GM12872 (cell line): ENCODE measurements around the gene DNAJC24.

Source experiments
- TF ChIP-seq, protein P1 (sequence below): IDR thresholded peaks from 3 replicates; pipeline ENCODE4 v1.5.1; 2011; ENCODE audit warnings: low read depth, mild to moderate bottlenecking, low read length, moderate library complexity; ENCODE audit not compliant: insufficient read depth

Gene DNAJC24

DNA sequence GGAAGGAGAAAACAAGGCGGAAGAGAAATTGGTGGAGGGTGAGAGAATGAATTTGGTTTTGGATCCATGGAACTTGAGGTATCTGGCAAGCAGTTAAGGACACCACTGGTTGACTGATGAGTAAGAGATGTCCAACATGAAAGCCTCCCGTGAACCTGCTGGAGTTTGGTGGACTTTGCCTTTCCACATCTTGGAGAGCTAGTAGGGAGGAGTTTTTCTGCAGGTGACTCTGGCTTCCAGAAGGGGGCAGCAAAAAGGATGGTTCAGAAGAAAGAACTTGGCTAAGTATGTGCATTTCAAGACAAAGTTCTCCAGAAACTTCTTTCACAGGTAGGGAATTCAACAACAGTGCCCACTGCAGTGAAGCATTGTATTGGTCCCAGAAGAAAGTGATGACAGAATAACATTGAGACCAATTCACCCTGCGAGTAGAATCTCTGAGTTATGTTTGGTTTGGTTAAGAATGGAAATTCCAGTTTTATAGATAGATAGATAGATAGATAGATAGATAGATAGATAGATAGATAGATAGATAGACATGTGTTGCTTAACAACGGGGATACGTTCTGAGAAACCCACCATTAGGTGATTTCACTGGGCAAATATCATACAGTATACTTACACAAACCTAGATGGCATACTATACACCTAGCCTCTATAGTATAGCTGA lies 28.6 kb upstream of the DNAJC24 start:
- TF ChIP-seq, protein P1, sequence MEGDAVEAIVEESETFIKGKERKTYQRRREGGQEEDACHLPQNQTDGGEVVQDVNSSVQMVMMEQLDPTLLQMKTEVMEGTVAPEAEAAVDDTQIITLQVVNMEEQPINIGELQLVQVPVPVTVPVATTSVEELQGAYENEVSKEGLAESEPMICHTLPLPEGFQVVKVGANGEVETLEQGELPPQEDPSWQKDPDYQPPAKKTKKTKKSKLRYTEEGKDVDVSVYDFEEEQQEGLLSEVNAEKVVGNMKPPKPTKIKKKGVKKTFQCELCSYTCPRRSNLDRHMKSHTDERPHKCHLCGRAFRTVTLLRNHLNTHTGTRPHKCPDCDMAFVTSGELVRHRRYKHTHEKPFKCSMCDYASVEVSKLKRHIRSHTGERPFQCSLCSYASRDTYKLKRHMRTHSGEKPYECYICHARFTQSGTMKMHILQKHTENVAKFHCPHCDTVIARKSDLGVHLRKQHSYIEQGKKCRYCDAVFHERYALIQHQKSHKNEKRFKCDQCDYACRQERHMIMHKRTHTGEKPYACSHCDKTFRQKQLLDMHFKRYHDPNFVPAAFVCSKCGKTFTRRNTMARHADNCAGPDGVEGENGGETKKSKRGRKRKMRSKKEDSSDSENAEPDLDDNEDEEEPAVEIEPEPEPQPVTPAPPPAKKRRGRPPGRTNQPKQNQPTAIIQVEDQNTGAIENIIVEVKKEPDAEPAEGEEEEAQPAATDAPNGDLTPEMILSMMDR = peak; percentile 75

DNA sequence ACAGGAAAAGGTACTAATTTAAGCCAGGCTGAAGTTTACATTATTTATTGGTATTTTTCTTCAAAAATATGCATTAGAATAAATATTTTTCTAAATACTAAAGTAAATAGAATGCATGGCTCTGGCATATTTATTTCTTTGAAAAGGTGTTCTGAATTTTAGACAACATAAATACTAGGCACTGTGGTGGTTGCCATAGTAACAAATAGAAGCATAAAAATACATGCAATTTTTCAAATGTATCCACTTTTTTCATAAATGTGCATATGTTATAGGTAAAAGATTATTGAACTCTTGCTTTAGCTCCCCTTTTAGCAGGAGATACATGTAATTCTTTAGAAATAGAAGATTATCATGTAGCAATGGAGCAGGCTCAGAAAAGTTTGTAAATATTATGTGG lies 18.5 kb upstream of the DNAJC24 start:
- TF ChIP-seq, protein P1 = no peak

DNA sequence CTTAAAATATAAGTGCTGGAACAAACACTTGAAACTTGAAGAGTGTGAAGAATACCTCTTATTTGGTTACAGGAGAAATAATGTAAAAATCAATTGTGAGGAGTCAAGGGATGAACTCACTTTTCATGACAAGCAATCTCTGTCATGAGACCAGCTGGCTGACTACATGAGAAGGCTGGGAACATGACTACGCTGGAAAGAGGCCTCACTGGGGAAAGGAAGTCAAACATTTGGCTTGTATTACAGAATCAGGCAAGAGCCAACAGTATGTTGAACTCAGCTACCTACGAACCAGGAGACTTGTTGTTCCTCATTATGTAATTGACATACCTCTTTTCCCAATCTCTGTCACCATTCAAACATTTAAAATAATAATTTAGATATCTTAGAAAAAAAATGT lies 14.5 kb upstream of the DNAJC24 start:
- TF ChIP-seq, protein P1 = no peak

DNA sequence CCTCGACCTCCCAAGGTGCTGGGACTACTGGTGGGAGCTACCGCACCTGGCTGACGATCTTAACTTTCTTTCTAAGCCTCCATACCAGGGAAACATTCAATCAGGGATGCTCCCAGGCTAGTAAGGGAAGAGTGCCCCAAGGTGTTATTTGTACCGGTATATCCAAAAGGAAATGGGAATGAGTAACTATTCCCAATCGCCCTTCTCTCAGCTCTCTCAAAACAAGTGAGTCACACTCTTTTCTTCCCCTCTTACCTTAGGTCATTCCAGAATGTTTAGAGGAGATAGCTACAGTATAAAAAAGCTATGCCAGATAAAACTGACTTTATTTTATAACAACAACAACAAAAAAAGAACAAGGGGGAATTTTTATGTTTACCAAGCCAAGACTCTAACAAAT lies 13.8 kb upstream of the DNAJC24 start:
- TF ChIP-seq, protein P1 = no peak

DNA sequence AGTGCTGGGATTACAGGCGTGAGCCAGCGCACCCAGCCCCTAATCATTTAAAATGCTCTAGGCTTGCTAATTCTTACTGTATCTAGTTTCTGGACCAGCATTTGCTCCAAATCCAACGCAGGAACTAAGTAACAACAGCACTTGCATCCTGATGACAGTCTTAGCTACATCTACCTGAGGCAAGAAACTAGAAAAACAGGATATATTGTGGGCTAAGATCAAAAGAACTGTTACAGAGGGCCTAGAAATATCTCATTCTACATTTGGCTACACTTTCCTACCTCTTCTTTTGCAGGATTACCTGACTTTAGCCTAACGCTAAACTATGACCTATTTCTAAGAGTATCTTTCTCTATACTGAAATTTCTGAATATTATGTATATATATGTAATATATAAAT lies 7.9 kb upstream of the DNAJC24 start:
- TF ChIP-seq, protein P1 = no peak

DNA sequence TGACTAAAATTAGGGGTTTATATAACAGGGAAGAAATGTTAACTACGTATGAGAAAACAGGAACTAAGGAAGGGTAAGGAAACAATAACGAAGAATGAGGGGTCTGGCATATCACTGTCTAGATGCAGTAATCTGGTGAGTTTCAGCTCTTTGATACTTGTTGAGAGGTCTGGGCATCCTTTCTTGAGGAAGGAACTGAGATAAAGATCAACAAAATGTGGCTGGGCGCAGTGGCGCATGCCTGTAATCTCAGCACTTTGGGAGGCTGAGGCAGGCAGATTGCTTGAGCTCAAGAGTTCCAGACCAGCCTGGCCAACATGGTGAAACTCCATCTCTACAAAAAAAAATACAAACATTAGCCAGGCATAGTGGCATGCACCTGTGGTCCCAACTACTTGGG lies 2.9 kb upstream of the DNAJC24 start:
- TF ChIP-seq, protein P1 = no peak

DNA sequence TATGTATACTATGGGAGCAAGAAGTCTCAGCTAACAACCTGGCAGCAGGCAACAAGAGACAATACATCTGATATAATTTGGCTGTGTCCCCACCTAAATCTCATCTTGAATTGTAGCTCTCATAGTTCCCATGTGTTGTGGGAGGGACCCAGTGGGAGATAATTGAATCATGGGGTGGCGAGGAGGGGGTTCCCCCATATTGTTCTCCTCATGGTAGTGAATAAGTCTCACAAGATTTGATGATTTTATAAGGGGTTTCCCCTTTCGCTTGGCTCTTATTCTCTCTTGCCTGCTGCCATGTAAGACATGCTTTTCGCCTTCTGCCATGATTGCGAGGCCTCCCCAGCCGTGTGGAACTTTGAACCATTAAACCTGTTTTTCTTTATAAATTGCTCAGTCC lies 6.2 kb downstream of the DNAJC24 start:
- TF ChIP-seq, protein P1 = no peak
